ENCODE data around the gene AVL9.
"Not testable (repeated sequence)": the region's sequence is repeated elsewhere in the genome, so short reads cannot be mapped to it uniquely, and the experiment has no call there.

AVL9 gene

GRCh38 chr7:32496052-32496813 lies 944 bp downstream of the AVL9 start:
- H3K9ac ChIP-seq (ENCODE audit: low read depth, low read length), result peak overlapping the region; percentile 93
- WGBS, result 15% methylated on average over 9 of the region's 10 CpGs
- no peaks in the 10 kb centered on the region for H3K27me3 ChIP-seq (ENCODE audit: insufficient read depth, low read length)
- H3K4me1 ChIP-seq (ENCODE audit: insufficient read depth, low read length), result peaks cover 12% of the 10 kb centered on the region
- H3K27ac ChIP-seq (ENCODE audit: low read depth, low read length), result peak overlapping the region; percentile 98
- no peaks in the 10 kb centered on the region for H3K9me3 ChIP-seq (ENCODE audit: insufficient read depth, low read depth, low read length)
- H3K4me3 ChIP-seq (ENCODE audit: low read length), result peak overlapping the region; percentile 80
- no peaks in the 10 kb centered on the region; the same call in 1 of the 2 replicates for H3K36me3 ChIP-seq (ENCODE audit: insufficient read depth, low read length)

GRCh38 chr7:32499755-32500154 lies 4.5 kb downstream of the AVL9 start:
- H3K27ac ChIP-seq (ENCODE audit: low read depth, low read length); H3K27me3 ChIP-seq (ENCODE audit: insufficient read depth, low read length); H3K4me3 ChIP-seq (ENCODE audit: low read length); H3K36me3 ChIP-seq (ENCODE audit: insufficient read depth, low read length); H3K9ac ChIP-seq (ENCODE audit: low read depth, low read length); H3K9me3 ChIP-seq (ENCODE audit: insufficient read depth, low read depth, low read length): not testable (repeated sequence)
- peaks cover 15% of the 10 kb centered on the region for H3K4me1 ChIP-seq (ENCODE audit: insufficient read depth, low read length)
- WGBS, result 94% methylated on average over 2 of the region's 2 CpGs

- not testable (repeated sequence) for H3K27me3 ChIP-seq (ENCODE audit: insufficient read depth, low read length); H3K9me3 ChIP-seq (ENCODE audit: insufficient read depth, low read depth, low read length); H3K27ac ChIP-seq (ENCODE audit: low read depth, low read length); H3K36me3 ChIP-seq (ENCODE audit: insufficient read depth, low read length); H3K4me3 ChIP-seq (ENCODE audit: low read length); H3K9ac ChIP-seq (ENCODE audit: low read depth, low read length)
- peaks cover 15% of the 10 kb centered on the region for H3K4me1 ChIP-seq (ENCODE audit: insufficient read depth, low read length)
- WGBS, result 90% methylated on average over 1 of the region's 1 CpG
Observed at GRCh38 chr7:32500216-32500615, 4.9 kb downstream of the AVL9 start.

- Histone ChIP-seq H3K9me3 (ENCODE audit: insufficient read depth, low read depth, low read length) (no peaks in the 10 kb centered on the region), H3K27ac (ENCODE audit: low read depth, low read length) (no peak overlapping the region), H3K27me3 (ENCODE audit: insufficient read depth, low read length) (no peaks in the 10 kb centered on the region), H3K4me3 (ENCODE audit: low read length) (no peak overlapping the region), H3K4me1 (ENCODE audit: insufficient read depth, low read length) (peaks cover 15% of the 10 kb centered on the region), H3K9ac (ENCODE audit: low read depth, low read length) (no peak overlapping the region), H3K36me3 (ENCODE audit: insufficient read depth, low read length) (no peaks in the 10 kb centered on the region; the same call in 1 of the 2 replicates)
- 100% methylated on average over 1 of the region's 1 CpG for WGBS
Observed at GRCh38 chr7:32500922-32501341, 5.6 kb downstream of the AVL9 start.

GRCh38 chr7:32501522-32501921 lies 6.2 kb downstream of the AVL9 start:
- no peak overlapping the region for H3K27ac ChIP-seq (ENCODE audit: low read depth, low read length)
- H3K36me3 ChIP-seq (ENCODE audit: insufficient read depth, low read length), result no peaks in the 10 kb centered on the region; the same call in 1 of the 2 replicates
- H3K9me3 ChIP-seq (ENCODE audit: insufficient read depth, low read depth, low read length), result no peaks in the 10 kb centered on the region
- no peaks in the 10 kb centered on the region for H3K27me3 ChIP-seq (ENCODE audit: insufficient read depth, low read length)
- H3K4me3 ChIP-seq (ENCODE audit: low read length), result no peak overlapping the region
- no peak overlapping the region for H3K9ac ChIP-seq (ENCODE audit: low read depth, low read length)
- WGBS, result 92% methylated on average over 1 of the region's 1 CpG
- peaks cover 15% of the 10 kb centered on the region for H3K4me1 ChIP-seq (ENCODE audit: insufficient read depth, low read length)

- no peak overlapping the region for H3K9ac ChIP-seq (ENCODE audit: low read depth, low read length)
- WGBS, result 68% methylated on average over 3 of the region's 4 CpGs
- no peaks in the 10 kb centered on the region for H3K9me3 ChIP-seq (ENCODE audit: insufficient read depth, low read depth, low read length)
- peaks cover 3% of the 10 kb centered on the region; the same call in 1 of the 2 replicates for H3K36me3 ChIP-seq (ENCODE audit: insufficient read depth, low read length)
- peaks cover 15% of the 10 kb centered on the region for H3K4me1 ChIP-seq (ENCODE audit: insufficient read depth, low read length)
- H3K27me3 ChIP-seq (ENCODE audit: insufficient read depth, low read length), result no peaks in the 10 kb centered on the region
- H3K4me3 ChIP-seq (ENCODE audit: low read length), result no peak overlapping the region
- H3K27ac ChIP-seq (ENCODE audit: low read depth, low read length), result no peak overlapping the region
Observed at GRCh38 chr7:32502728-32503127, 7.4 kb downstream of the AVL9 start.

GRCh38 chr7:32506266-32507054 lies 11.2 kb downstream of the AVL9 start:
- 94% methylated on average over 5 of the region's 5 CpGs for whole genome bisulfite sequencing
- Histone ChIP-seq H3K4me3 (ENCODE audit: low read length) (no peak overlapping the region), H3K36me3 (ENCODE audit: insufficient read depth, low read length) (0 out of 2 replicates have a peak, but pooled peaks cover 6% of the 10 kb centered on the region), H3K4me1 (ENCODE audit: insufficient read depth, low read length) (peaks cover 6% of the 10 kb centered on the region; the same call in 1 of the 2 replicates), H3K9ac (ENCODE audit: low read depth, low read length) (no peak overlapping the region), H3K9me3 (ENCODE audit: insufficient read depth, low read depth, low read length) (no peaks in the 10 kb centered on the region), H3K27me3 (ENCODE audit: insufficient read depth, low read length) (no peaks in the 10 kb centered on the region), H3K27ac (ENCODE audit: low read depth, low read length) (no peak overlapping the region)

- Histone ChIP-seq H3K9ac (ENCODE audit: low read depth, low read length) (no peak overlapping the region), H3K4me1 (ENCODE audit: insufficient read depth, low read length) (peaks cover 3% of the 10 kb centered on the region; the same call in 1 of the 2 replicates), H3K9me3 (ENCODE audit: insufficient read depth, low read depth, low read length) (no peaks in the 10 kb centered on the region), H3K27ac (ENCODE audit: low read depth, low read length) (no peak overlapping the region), H3K27me3 (ENCODE audit: insufficient read depth, low read length) (no peaks in the 10 kb centered on the region), H3K36me3 (ENCODE audit: insufficient read depth, low read length) (0 out of 2 replicates have a peak, but pooled peaks cover 6% of the 10 kb centered on the region), H3K4me3 (ENCODE audit: low read length) (no peak overlapping the region)
- WGBS, result 94% methylated on average over 5 of the region's 6 CpGs
Observed at GRCh38 chr7:32507414-32507813, 12.1 kb downstream of the AVL9 start.

- peaks cover 22% of the 10 kb centered on the region for H3K36me3 ChIP-seq (ENCODE audit: insufficient read depth, low read length)
- WGBS, result 98% methylated on average over 4 of the region's 4 CpGs
- H3K9ac ChIP-seq (ENCODE audit: low read depth, low read length), result no peak overlapping the region
- H3K27me3 ChIP-seq (ENCODE audit: insufficient read depth, low read length), result no peaks in the 10 kb centered on the region
- H3K4me3 ChIP-seq (ENCODE audit: low read length), result no peak overlapping the region
- no peak overlapping the region for H3K27ac ChIP-seq (ENCODE audit: low read depth, low read length)
- H3K9me3 ChIP-seq (ENCODE audit: insufficient read depth, low read depth, low read length), result peaks cover 21% of the 10 kb centered on the region
- peaks cover 20% of the 10 kb centered on the region; the same call in 1 of the 2 replicates for H3K4me1 ChIP-seq (ENCODE audit: insufficient read depth, low read length)
Observed at GRCh38 chr7:32511791-32512190, 16.5 kb downstream of the AVL9 start.

GRCh38 chr7:32513210-32513609 lies 17.9 kb downstream of the AVL9 start:
- peaks cover 36% of the 10 kb centered on the region for H3K9me3 ChIP-seq (ENCODE audit: insufficient read depth, low read depth, low read length)
- peaks cover 20% of the 10 kb centered on the region; the same call in 1 of the 2 replicates for H3K4me1 ChIP-seq (ENCODE audit: insufficient read depth, low read length)
- 85% methylated on average over 1 of the region's 1 CpG for WGBS
- H3K4me3 ChIP-seq (ENCODE audit: low read length), result no peak overlapping the region
- H3K27ac ChIP-seq (ENCODE audit: low read depth, low read length), result peak overlapping the region; percentile 75
- H3K36me3 ChIP-seq (ENCODE audit: insufficient read depth, low read length), result peaks cover 22% of the 10 kb centered on the region
- H3K27me3 ChIP-seq (ENCODE audit: insufficient read depth, low read length), result no peaks in the 10 kb centered on the region
- H3K9ac ChIP-seq (ENCODE audit: low read depth, low read length), result no peak overlapping the region

GRCh38 chr7:32515890-32516550 lies 20.7 kb downstream of the AVL9 start:
- Histone ChIP-seq H3K4me1 (ENCODE audit: insufficient read depth, low read length) (peaks cover 20% of the 10 kb centered on the region; the same call in 1 of the 2 replicates), H3K27ac (ENCODE audit: low read depth, low read length) (no peak overlapping the region), H3K27me3 (ENCODE audit: insufficient read depth, low read length) (no peaks in the 10 kb centered on the region), H3K36me3 (ENCODE audit: insufficient read depth, low read length) (peaks cover 38% of the 10 kb centered on the region), H3K9ac (ENCODE audit: low read depth, low read length) (no peak overlapping the region), H3K9me3 (ENCODE audit: insufficient read depth, low read depth, low read length) (peaks cover 63% of the 10 kb centered on the region), H3K4me3 (ENCODE audit: low read length) (no peak overlapping the region)
- WGBS, result 90% methylated on average over 3 of the region's 3 CpGs

All from HUES64 (cell line).